Right kidney (tissue), 1 donor: Measurements from ENCODE around the gene CALD1.

Experiments used
- DNase-seq: peaks from one replicate; pipeline ENCODE4 v3.0.0-alpha.2; 2016

Gene CALD1

GRCh38 chr7:134892963-134893362 is 113.5 kb downstream of the CALD1 start:
- DNase-seq: no peak

GRCh38 chr7:134893920-134894319 is 114.5 kb downstream of the CALD1 start:
- DNase-seq: no peak

GRCh38 chr7:134894928-134895327 is 115.5 kb downstream of the CALD1 start:
- no peak for DNase-seq

GRCh38 chr7:134896073-134896472 is 116.6 kb downstream of the CALD1 start:
- no peak for DNase-seq

- DNase-seq: no peak
Measured at GRCh38 chr7:134897936-134898335, 118.5 kb downstream of the CALD1 start.

- no peak for DNase-seq
Measured at GRCh38 chr7:134899729-134900128, 120.3 kb downstream of the CALD1 start.

- no peak for DNase-seq
Measured at GRCh38 chr7:134900166-134900982, 120.9 kb downstream of the CALD1 start.

- DNase-seq: no peak
Measured at GRCh38 chr7:134901389-134902020, 122.1 kb downstream of the CALD1 start.

GRCh38 chr7:134902058-134902457 is 122.6 kb downstream of the CALD1 start:
- DNase-seq: no peak

GRCh38 chr7:134903073-134903790 is 123.8 kb downstream of the CALD1 start:
- DNase-seq: no peak

GRCh38 chr7:134905375-134905774 is 125.9 kb downstream of the CALD1 start:
- DNase-seq: no peak

- DNase-seq: no peak
Measured at GRCh38 chr7:134907000-134907399, 127.6 kb downstream of the CALD1 start.

GRCh38 chr7:134907639-134908038 is 128.2 kb downstream of the CALD1 start:
- no peak for DNase-seq

- no peak for DNase-seq
Measured at GRCh38 chr7:134908289-134908688, 128.9 kb downstream of the CALD1 start.

GRCh38 chr7:134910214-134910890 is 130.9 kb downstream of the CALD1 start:
- DNase-seq: no peak

- no peak for DNase-seq
Measured at GRCh38 chr7:134910968-134911367, 131.5 kb downstream of the CALD1 start.

GRCh38 chr7:134916171-134916883 is 136.9 kb downstream of the CALD1 start:
- no peak for DNase-seq

GRCh38 chr7:134919240-134919641 is 139.8 kb downstream of the CALD1 start:
- no peak for DNase-seq

GRCh38 chr7:134920026-134920753 is 140.8 kb downstream of the CALD1 start:
- no peak for DNase-seq

- DNase-seq: no peak
Measured at GRCh38 chr7:134922720-134923704, 143.6 kb downstream of the CALD1 start.
